MCF 10A (cell line): ENCODE measurements around the gene RIPOR2. TPM values are rescaled to one million over a fixed set of nuclear protein-coding genes. Genes with fewer than 3 reads are reported as not detected.

Source experiments
- BruUV-seq: library from RNA; stranded (reverse); fragments of 400-500 nt; replicated peaks from 2 replicates; lab custom pipeline; 2021; lab: Mats Ljungman, UMichigan
- CTCF ChIA-PET: fragments of 300-600 bp; sonication (Branson Sonifier 250); formaldehyde crosslinking; extraction: SDS; loops from one replicate; lab custom pipeline; 2021; ENCODE audit warnings: antibody characterized with exemption, inconsistent platforms; lab: Yijun Ruan, JAX
- POLR2A ChIA-PET: fragments of 300-600, 350-650 bp; sonication (Branson Sonifier 250); formaldehyde crosslinking; extraction: SDS; loops from one replicate; lab custom pipeline; 2020; ENCODE audit warnings: antibody characterized with exemption, inconsistent platforms; lab: Yijun Ruan, JAX
- DNase-seq: peaks from one replicate; pipeline ENCODE4 v3.0.0-alpha.2; 2018; ENCODE audit not compliant: unreplicated experiment
- H3K27ac Mint-ChIP-seq: one replicate; pipeline ENCODE4 v1.8.0; 2022; ENCODE audit warnings: mild to moderate bottlenecking, low read depth, mixed read lengths; ENCODE audit not compliant: unreplicated experiment
- H3K27me3 Mint-ChIP-seq: one replicate; pipeline ENCODE4 v1.8.0; 2022; ENCODE audit warnings: mixed read lengths; ENCODE audit not compliant: insufficient read depth, unreplicated experiment
- H3K36me3 Mint-ChIP-seq: one replicate; pipeline ENCODE4 v1.8.0; 2022; ENCODE audit warnings: mild to moderate bottlenecking, moderate library complexity, mixed read lengths; ENCODE audit not compliant: insufficient read depth, unreplicated experiment
- H3K4me1 Mint-ChIP-seq: one replicate; pipeline ENCODE4 v1.8.0; 2022; ENCODE audit warnings: mixed read lengths; ENCODE audit not compliant: insufficient read depth, unreplicated experiment
- H3K4me3 Mint-ChIP-seq: one replicate; pipeline ENCODE4 v1.8.0; 2022; ENCODE audit warnings: mild to moderate bottlenecking, moderate library complexity, mixed read lengths; ENCODE audit not compliant: unreplicated experiment
- H3K9me3 Mint-ChIP-seq: one replicate; pipeline ENCODE4 v1.8.0; 2022; ENCODE audit warnings: mixed read lengths; ENCODE audit not compliant: unreplicated experiment
- intact Hi-C: fragments of 100-400 bp; cut with micrococcal nuclease; formaldehyde crosslinking; loops from 2 replicates; pipeline ENCODE4 v1.14.1; 2022
- total RNA-seq: library from RNA; stranded (reverse); gene quantifications from 2 replicates; pipeline ENCODE4 v1.2.3, GENCODE V29; 2022
- TF ChIP-seq, protein P1 (sequence below): fragments of 200-600 bp; IDR thresholded peaks from one replicate; pipeline ENCODE4 v1.8.0; 2022; ENCODE audit warnings: antibody characterized with exemption, mild to moderate bottlenecking; ENCODE audit not compliant: unreplicated experiment

Gene RIPOR2
- total RNA-seq, 1 experiment from 2014 or later: 4.9 TPM

DNA sequence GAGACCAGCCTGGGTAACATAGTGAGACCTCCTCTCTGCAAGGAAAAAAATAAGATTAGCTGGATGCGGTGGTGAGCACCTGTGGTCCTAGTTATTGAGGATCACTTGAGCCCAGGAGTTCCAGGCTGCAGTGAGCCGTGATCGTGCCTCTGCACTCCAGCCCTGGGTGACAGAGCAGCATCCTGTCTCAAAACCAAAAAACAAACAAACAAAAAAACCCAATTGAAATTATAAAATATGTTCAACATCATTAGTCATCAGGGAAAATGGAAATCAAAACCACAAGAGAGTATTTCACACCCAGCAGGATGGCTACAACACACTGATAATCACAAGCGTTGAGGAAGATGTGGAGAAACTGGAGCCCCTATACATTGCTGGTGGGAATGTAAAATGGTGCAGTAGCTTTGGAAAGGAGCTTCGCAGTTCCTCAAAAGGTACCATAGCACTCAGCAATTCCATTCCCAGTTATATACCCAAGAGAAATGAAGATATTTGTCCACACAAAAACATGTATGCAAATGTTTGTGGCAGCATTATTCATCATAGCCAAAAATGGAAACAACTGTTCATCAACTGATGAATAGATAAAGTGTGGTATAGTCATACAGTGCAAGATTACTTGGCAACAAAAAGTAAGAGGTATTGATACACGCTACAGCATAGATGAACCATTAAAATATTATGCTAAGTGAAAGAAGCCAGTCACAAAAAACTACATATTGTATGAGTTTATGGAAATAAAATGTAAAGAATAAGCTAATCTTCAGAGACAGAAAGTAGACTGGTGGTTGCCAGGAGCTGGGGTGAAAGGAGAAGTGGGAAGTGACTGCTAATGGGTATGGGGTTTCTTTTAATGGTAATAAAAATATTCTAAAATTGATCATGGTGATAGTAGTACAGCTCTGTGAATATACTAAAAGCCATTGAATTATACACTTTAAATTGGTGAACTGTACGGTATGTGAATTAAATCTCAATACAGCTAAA, 38.7 kb upstream of the RIPOR2 start:
- TSS peak; percentile 99 for BruUV-seq
- Mint-ChIP-seq H3K4me1 (peaks cover 13% of the 10 kb centered on the region), H3K4me3 (no peak overlapping the region), H3K27ac (no peak overlapping the region), H3K36me3 (peaks cover 5% of the 10 kb centered on the region), H3K9me3 (no peaks in the 10 kb centered on the region), H3K27me3 (no peaks in the 10 kb centered on the region)
- intact Hi-C loops: no loop called here
- TF ChIP-seq, protein P1, sequence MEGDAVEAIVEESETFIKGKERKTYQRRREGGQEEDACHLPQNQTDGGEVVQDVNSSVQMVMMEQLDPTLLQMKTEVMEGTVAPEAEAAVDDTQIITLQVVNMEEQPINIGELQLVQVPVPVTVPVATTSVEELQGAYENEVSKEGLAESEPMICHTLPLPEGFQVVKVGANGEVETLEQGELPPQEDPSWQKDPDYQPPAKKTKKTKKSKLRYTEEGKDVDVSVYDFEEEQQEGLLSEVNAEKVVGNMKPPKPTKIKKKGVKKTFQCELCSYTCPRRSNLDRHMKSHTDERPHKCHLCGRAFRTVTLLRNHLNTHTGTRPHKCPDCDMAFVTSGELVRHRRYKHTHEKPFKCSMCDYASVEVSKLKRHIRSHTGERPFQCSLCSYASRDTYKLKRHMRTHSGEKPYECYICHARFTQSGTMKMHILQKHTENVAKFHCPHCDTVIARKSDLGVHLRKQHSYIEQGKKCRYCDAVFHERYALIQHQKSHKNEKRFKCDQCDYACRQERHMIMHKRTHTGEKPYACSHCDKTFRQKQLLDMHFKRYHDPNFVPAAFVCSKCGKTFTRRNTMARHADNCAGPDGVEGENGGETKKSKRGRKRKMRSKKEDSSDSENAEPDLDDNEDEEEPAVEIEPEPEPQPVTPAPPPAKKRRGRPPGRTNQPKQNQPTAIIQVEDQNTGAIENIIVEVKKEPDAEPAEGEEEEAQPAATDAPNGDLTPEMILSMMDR: no peak
- ChIA-PET POLR2A (interaction anchor here (1.1 kb wide), 1 partner anchor 8 kb away, joined by 3 read pairs; no protein-coding TSS in a partner anchor), CTCF (no interaction called here)
- no peak for DNase-seq

DNA sequence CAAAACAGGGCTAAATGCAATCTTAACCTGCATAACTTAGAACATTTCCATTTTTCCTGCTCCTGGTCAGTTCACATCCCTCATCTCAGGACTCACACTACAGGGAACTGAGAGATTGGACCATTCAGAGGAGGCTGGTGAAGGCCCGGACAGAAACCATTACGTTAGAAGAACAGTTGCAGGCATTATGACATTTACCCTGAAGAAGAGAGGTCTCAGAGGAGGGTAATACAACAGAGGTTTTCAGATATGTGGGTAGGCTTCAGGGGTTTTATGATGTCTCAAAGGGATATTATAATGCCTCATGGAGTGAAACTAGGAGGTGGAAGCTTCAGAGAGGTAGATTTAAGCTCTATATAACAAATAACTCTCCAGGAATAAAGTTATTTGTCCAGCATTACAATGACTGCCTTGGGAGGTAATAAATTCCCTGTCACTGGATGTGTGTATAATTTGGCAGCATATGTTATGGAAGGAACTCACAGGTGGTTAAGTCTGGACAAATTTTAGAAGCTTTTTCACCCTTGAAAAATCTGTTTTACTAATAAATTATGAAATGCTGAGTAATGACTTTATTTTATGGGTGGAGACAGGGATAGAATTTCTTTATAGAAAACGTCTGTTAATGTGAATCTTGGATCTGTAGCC, 36.7 kb upstream of the RIPOR2 start:
- no TSS peak for BruUV-seq
- Mint-ChIP-seq H3K27me3 (no peaks in the 10 kb centered on the region), H3K9me3 (no peaks in the 10 kb centered on the region), H3K27ac (no peak overlapping the region), H3K36me3 (peaks cover 5% of the 10 kb centered on the region), H3K4me1 (peaks cover 5% of the 10 kb centered on the region), H3K4me3 (no peak overlapping the region)
- TF ChIP-seq, protein P1: no peak
- intact Hi-C loops: no loop called here
- ChIA-PET CTCF (no interaction called here), POLR2A (interaction anchor here (1.2 to 1.3 kb wide), 2 partner anchors 34 to 42 kb away, joined by 3 read pairs; no protein-coding TSS in a partner anchor)
- no peak for DNase-seq

DNA sequence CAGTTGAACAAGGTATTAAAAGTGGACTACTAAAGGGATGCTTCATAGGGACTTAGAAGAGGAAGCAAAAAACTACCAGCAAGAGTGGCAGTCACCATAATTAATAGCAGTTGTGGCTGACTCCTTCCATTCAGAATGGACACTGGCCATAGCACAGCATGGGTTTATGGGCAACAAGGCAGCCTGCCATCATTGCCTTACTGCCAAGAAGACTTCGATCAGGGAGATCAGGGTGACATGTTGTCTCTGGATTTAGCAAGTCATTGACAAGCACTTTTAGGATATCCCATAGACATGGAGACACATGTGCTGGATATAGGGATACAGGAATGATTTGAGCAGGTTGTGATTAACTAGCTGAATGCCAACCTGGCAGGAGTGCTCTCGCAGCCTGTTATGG, 35.3 kb upstream of the RIPOR2 start:
- no peak overlapping the region for H3K4me3 Mint-ChIP-seq

More for the DNA sequence above, 35.3 kb upstream of the RIPOR2 start:
- H3K4me1 Mint-ChIP-seq: peaks cover 5% of the 10 kb centered on the region
- POLR2A ChIA-PET: no interaction called here
- CTCF ChIA-PET: interaction anchor here (0.5 to 1.2 kb wide), 3 partner anchors 19 to 235 kb away, joined by 3 to 4 read pairs (median 4); no protein-coding TSS in a partner anchor
- no TSS peak for BruUV-seq
- H3K36me3 Mint-ChIP-seq: peaks cover 5% of the 10 kb centered on the region
- intact Hi-C loops: no loop called here
- TF ChIP-seq, protein P1: no peak
- H3K27ac Mint-ChIP-seq: no peak overlapping the region
- DNase-seq: no peak
- no peaks in the 10 kb centered on the region for H3K27me3 Mint-ChIP-seq
- H3K9me3 Mint-ChIP-seq: no peaks in the 10 kb centered on the region
